K562 (cell line): ENCODE measurements around the gene HES4. TPM values are rescaled to one million over a fixed set of nuclear protein-coding genes. Genes with fewer than 3 reads are reported as not detected.

Experiments used
- ARHGAP35 ChIP-seq: fragments of 450-650 bp; IDR thresholded peaks from 2 replicates; pipeline ENCODE4 v1.6.1; 2018; ENCODE audit not compliant: partially characterized antibody
- CBFA2T2 ChIP-seq: fragments of 450-650 bp; conservative IDR thresholded peaks from 2 replicates; pipeline ENCODE4 v1.6.1; 2017; ENCODE audit warnings: mild to moderate bottlenecking
- CHD4 ChIP-seq: fragments of 200-600 bp; sonication (generic); IDR thresholded peaks from 3 replicates; pipeline ENCODE4 v1.6.1; 2012; ENCODE audit warnings: low read depth, mild to moderate bottlenecking, mixed read lengths, low read length, inconsistent platforms; ENCODE audit not compliant: insufficient read depth, insufficient replicate concordance, poor library complexity, severe bottlenecking
- DACH1 ChIP-seq: fragments of 450-650 bp; IDR thresholded peaks from 2 replicates; pipeline ENCODE4 v1.6.1; 2018; ENCODE audit not compliant: partially characterized antibody
- JUND ChIP-seq, 2 experiments: IDR thresholded peaks; 2 replicates in 1 of 2; 3 replicates in 1 of 2; pipeline ENCODE4 v1.6.1; 2011; ENCODE audit warnings: borderline replicate concordance in 2 of 2, low read depth in 2 of 2, low read length in 2 of 2, improper control_type of control experiment in 1 of 2, missing biosample characterization in 1 of 2, missing genetic modification characterization in 1 of 2, missing genetic modification reagents in 1 of 2
- KLF1 ChIP-seq: fragments of 450-650 bp; IDR thresholded peaks from 2 replicates; pipeline ENCODE4 v1.6.1; 2016; ENCODE audit warnings: missing genetic modification characterization, missing compliant biosample characterization
- KLF13 ChIP-seq: fragments of 450-650 bp; IDR thresholded peaks from 2 replicates; pipeline ENCODE4 v1.6.1; 2016; ENCODE audit warnings: missing genetic modification characterization, low read depth, mild to moderate bottlenecking, missing compliant biosample characterization, moderate library complexity, borderline replicate concordance
- LEF1 ChIP-seq: fragments of 450-650 bp; IDR thresholded peaks from 2 replicates; pipeline ENCODE4 v1.6.1; 2016; ENCODE audit warnings: mild to moderate bottlenecking
- NFRKB ChIP-seq: fragments of 450-650 bp; IDR thresholded peaks from 2 replicates; pipeline ENCODE4 v1.6.1; 2016; ENCODE audit warnings: low read depth
- PHB ChIP-seq: fragments of 250-450 bp; sonication (Bioruptor Pico); IDR thresholded peaks from 2 replicates; pipeline ENCODE4 v1.5.0; 2021
- RFX5 ChIP-seq: IDR thresholded peaks from 2 replicates; pipeline ENCODE4 v1.6.1; 2011; ENCODE audit warnings: low read depth, mild to moderate bottlenecking, improper control_type of control experiment, low read length
- RFX7 ChIP-seq: fragments of 250-450 bp; sonication (Bioruptor Pico); IDR thresholded peaks from 2 replicates; pipeline ENCODE4 v1.5.1; 2021; ENCODE audit warnings: mild to moderate bottlenecking
- SMARCE1 ChIP-seq: fragments of 450-650 bp; IDR thresholded peaks from 2 replicates; pipeline ENCODE4 v1.7.1; 2016; ENCODE audit warnings: mild to moderate bottlenecking
- SRSF3 ChIP-seq: fragments of 200-400 bp; formaldehyde crosslinking; IDR thresholded peaks from 2 replicates; pipeline ENCODE4 v1.6.1; 2016; ENCODE audit warnings: mild to moderate bottlenecking, low read length, moderate library complexity; ENCODE audit not compliant: insufficient read depth
- TEAD4 ChIP-seq, 2 experiments: sonication (generic) in 1 of 2; formaldehyde crosslinking in 1 of 2; IDR thresholded peaks; 2 replicates each; pipeline versions ENCODE4 v1.6.1 to v1.8.0; 2012 to 2022; ENCODE audit warnings: borderline replicate concordance in 1 of 2, inconsistent platforms in 1 of 2, low read length in 1 of 2, mild to moderate bottlenecking in 1 of 2, missing genetic modification reagents in 1 of 2
- YBX1 ChIP-seq: fragments of 450-650 bp; IDR thresholded peaks from 2 replicates; pipeline ENCODE4 v1.7.1; 2016; ENCODE audit warnings: mild to moderate bottlenecking
- ZNF347 ChIP-seq: fragments of 450-650 bp; formaldehyde crosslinking; IDR thresholded peaks from 2 replicates; pipeline ENCODE4 v1.4.0; 2020; ENCODE audit warnings: low read depth, mild to moderate bottlenecking, moderate library complexity
- ZNF586 ChIP-seq: fragments of 450-650 bp; formaldehyde crosslinking; conservative IDR thresholded peaks from 2 replicates; pipeline ENCODE4 v1.4.0; 2020; ENCODE audit warnings: mild to moderate bottlenecking, moderate library complexity
- polyA plus RNA-seq, 8 experiments: library from polyadenylated mRNA; depleted of rRNA in 4 of 8; stranded (reverse) in 5 of 8; unstranded in 3 of 8; fragments of >200 nt; fragmentation: Nextera tagmentation in 2 of 8; fragmentation: Illumina TruSeq in 1 of 8; extraction: Ambion mirVana in 2 of 8; extraction: Trizol in 1 of 8; gene quantifications; 2 replicates each; pipeline versions ENCODE4 v1.2.1 to v1.2.3, GENCODE V29; 2011 to 2014; ENCODE audit warnings: inconsistent platforms in 1 of 8, missing spikeins in 1 of 8
- total RNA-seq, 7 experiments: library from RNA; depleted of rRNA in 6 of 7; stranded (reverse); fragments of >200 nt in 6 of 7; fragmentation: Illumina TruSeq in 2 of 7; extraction: Trizol in 2 of 7; gene quantifications; 2 replicates each; pipeline versions ENCODE4 v1.2.1 to v1.2.3, GENCODE V29; 2011 to 2021; ENCODE audit warnings: low replicate concordance in 1 of 7
- TF ChIP-seq, protein P1 (sequence below): sonication (generic); formaldehyde crosslinking; IDR thresholded peaks from 2 replicates; pipeline ENCODE4 v1.8.0; 2022; ENCODE audit warnings: missing genetic modification reagents, mild to moderate bottlenecking, borderline replicate concordance
- TF ChIP-seq, protein P2 (sequence below): sonication (generic); formaldehyde crosslinking; IDR thresholded peaks from 2 replicates; pipeline ENCODE4 v1.8.0; 2022; ENCODE audit warnings: mild to moderate bottlenecking, missing genetic modification reagents
- TF ChIP-seq, protein P3 (sequence below), 2 experiments: fragments of 450-650 bp in 1 of 2; sonication (generic) in 1 of 2; formaldehyde crosslinking in 1 of 2; IDR thresholded peaks in 1 of 2; conservative IDR thresholded peaks in 1 of 2; 2 replicates each; pipeline versions ENCODE4 v1.6.1 to v1.8.1; 2016 to 2023; ENCODE audit warnings: mild to moderate bottlenecking in 2 of 2, moderate library complexity in 2 of 2, inconsistent platforms in 1 of 2, missing genetic modification reagents in 1 of 2
- TF ChIP-seq, protein P4 (sequence below): fragments of 250-450 bp; sonication (Bioruptor Pico); IDR thresholded peaks from 2 replicates; pipeline ENCODE4 v1.4.0; 2020; ENCODE audit warnings: mild to moderate bottlenecking

HES4 gene
- total and polyA plus RNA-seq, 9 of the 15 experiments (the other 6 are each of a cell fraction or from before 2014, with no cell fraction given), result 0.21 to 43.7 (median 5.3) TPM; not detected in 2

DNA sequence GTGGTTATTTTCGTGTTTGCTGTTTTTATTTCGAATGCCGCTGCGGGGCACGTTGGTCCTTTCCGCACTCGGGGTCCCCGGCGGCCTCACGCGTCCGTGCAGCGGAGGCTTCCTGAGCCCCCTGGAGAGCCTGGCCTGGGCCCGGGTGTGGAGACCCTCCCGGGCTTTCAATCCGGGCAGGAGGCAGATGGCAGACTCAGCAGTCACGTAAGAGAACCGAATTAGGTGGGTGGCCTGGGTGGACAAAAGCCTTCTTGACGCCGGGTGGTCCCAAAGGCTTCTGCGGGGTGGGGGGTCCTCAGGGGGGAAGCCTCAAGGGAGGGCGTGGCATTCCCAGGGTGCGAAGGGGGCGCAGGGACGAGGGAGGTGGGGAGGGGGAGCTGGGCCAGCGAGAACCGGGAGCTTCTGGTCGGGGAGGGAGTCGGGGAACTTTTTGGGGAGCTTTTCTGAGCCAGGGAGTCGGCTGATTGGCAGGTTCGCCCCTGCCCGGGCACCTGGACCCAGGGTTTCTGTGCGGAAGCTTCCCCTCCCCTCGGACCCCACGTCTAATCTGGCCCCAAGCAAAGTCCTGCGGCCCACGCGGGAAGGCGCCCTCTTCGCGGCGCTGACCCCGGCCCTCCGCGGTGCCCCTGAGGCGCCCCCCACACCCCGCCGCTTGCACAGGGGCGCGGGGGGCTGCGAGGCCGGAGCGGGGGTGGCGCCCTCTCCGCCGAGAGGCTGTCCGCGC is 1.3 kb upstream of the HES4 start (continued):
- TF ChIP-seq, protein P1, sequence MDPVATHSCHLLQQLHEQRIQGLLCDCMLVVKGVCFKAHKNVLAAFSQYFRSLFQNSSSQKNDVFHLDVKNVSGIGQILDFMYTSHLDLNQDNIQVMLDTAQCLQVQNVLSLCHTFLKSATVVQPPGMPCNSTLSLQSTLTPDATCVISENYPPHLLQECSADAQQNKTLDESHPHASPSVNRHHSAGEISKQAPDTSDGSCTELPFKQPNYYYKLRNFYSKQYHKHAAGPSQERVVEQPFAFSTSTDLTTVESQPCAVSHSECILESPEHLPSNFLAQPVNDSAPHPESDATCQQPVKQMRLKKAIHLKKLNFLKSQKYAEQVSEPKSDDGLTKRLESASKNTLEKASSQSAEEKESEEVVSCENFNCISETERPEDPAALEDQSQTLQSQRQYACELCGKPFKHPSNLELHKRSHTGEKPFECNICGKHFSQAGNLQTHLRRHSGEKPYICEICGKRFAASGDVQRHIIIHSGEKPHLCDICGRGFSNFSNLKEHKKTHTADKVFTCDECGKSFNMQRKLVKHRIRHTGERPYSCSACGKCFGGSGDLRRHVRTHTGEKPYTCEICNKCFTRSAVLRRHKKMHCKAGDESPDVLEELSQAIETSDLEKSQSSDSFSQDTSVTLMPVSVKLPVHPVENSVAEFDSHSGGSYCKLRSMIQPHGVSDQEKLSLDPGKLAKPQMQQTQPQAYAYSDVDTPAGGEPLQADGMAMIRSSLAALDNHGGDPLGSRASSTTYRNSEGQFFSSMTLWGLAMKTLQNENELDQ (CRISPR knock-in tag), result peak; percentile 21; the same call in 1 of the 2 replicates
- TF ChIP-seq ARHGAP35, result no peak
- TF ChIP-seq CBFA2T2, result no peak
- no peak for TF ChIP-seq PHB
- no peak for TF ChIP-seq TEAD4 (IDR thresholded peaks at IDR 0.05; ENCODE audit: low read length)
- no peak for TF ChIP-seq TEAD4 (CRISPR knock-in tag; IDR thresholded peaks at IDR 0.05; ENCODE audit: borderline replicate concordance)
- no peak for TF ChIP-seq ZNF586 (CRISPR knock-in tag)
- peak; percentile 40 for TF ChIP-seq CHD4
- TF ChIP-seq YBX1, result no peak
- TF ChIP-seq RFX5, result no peak
- TF ChIP-seq SMARCE1, result peak; percentile 18; the same call in 1 of the 2 replicates
- TF ChIP-seq, protein P2, sequence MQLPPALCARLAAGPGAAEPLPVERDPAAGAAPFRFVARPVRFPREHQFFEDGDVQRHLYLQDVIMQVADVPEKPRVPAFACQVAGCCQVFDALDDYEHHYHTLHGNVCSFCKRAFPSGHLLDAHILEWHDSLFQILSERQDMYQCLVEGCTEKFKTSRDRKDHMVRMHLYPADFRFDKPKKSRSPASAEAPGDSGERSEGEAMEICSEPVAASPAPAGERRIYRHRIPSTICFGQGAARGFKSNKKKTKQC (CRISPR knock-in tag), result no peak
- TF ChIP-seq KLF1 (tag), result no peak
- no peak for TF ChIP-seq LEF1
- TF ChIP-seq DACH1, result no peak
- no peak for TF ChIP-seq ZNF347
- no peak for TF ChIP-seq SRSF3
- no peak for TF ChIP-seq JUND (IDR thresholded peaks at IDR 0.05; ENCODE audit: borderline replicate concordance, low read depth, low read length)
- no peak; the same call in 2 of the 3 replicates for TF ChIP-seq JUND (tag; IDR thresholded peaks at IDR 0.05; ENCODE audit: borderline replicate concordance, low read depth, low read length)
- TF ChIP-seq, protein P3, sequence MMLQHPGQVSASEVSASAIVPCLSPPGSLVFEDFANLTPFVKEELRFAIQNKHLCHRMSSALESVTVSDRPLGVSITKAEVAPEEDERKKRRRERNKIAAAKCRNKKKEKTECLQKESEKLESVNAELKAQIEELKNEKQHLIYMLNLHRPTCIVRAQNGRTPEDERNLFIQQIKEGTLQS (IDR thresholded peaks at IDR 0.05), result no peak
- TF ChIP-seq, protein P3 (CRISPR knock-in tag; conservative IDR thresholded peaks at IDR 0.05), result no peak; the same call in 1 of the 2 replicates
- TF ChIP-seq RFX7 (CRISPR knock-in tag), result no peak
- no peak for TF ChIP-seq NFRKB
- TF ChIP-seq, protein P4, sequence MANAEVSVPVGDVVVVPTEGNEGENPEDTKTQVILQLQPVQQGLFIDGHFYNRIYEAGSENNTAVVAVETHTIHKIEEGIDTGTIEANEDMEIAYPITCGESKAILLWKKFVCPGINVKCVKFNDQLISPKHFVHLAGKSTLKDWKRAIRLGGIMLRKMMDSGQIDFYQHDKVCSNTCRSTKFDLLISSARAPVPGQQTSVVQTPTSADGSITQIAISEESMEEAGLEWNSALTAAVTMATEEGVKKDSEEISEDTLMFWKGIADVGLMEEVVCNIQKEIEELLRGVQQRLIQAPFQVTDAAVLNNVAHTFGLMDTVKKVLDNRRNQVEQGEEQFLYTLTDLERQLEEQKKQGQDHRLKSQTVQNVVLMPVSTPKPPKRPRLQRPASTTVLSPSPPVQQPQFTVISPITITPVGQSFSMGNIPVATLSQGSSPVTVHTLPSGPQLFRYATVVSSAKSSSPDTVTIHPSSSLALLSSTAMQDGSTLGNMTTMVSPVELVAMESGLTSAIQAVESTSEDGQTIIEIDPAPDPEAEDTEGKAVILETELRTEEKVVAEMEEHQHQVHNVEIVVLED (CRISPR knock-in tag), result no peak
- TF ChIP-seq KLF13, result no peak
